Measurements from ENCODE around the gene IDUA. TPM values are rescaled to one million over a fixed set of nuclear protein-coding genes. Genes with fewer than 3 reads are reported as not detected.

IDUA gene
- polyA plus RNA-seq, 1 donor (not counting 4 experiments of a cell fraction or from before 2014, with no cell fraction given): 1.2 TPM

GRCh38 chr4:1031956-1032795 lies 45.3 kb downstream of the IDUA start:
- dilution Hi-C loops (cut with MboI; ENCODE audit: extremely low pct_ligation_motif_present, low sequenced_read_pairs): no loop called here
- Histone ChIP-seq H3K27me3 (ENCODE audit: control insufficient read depth, extremely low read depth, insufficient read depth, low read length) (peaks cover 45% of the 10 kb centered on the region), H3K4me3 (ENCODE audit: control insufficient read depth in 2 of 3, extremely low read depth in 1 of 3, insufficient read depth in 2 of 3, low read depth in 1 of 3, low read length in 3 of 3) (no peak overlapping the region), H2AFZ (ENCODE audit: control insufficient read depth, low read length) (no peak overlapping the region), H3K79me2 (ENCODE audit: control insufficient read depth, insufficient read depth, low read length) (no peaks in the 10 kb centered on the region), H3K4me2 (ENCODE audit: control insufficient read depth, extremely low read depth, insufficient read depth, low read depth, low read length) (no peak overlapping the region), H4K20me1 (ENCODE audit: control insufficient read depth, extremely low read depth, insufficient read depth, low read length) (no peaks in the 10 kb centered on the region), H3K9me1 (ENCODE audit: control insufficient read depth, extremely low read depth, insufficient read depth, low read length) (no peaks in the 10 kb centered on the region), H3K9ac (ENCODE audit: control insufficient read depth, extremely low read depth, insufficient read depth, low read length) (no peak overlapping the region), H3K4me1 (ENCODE audit: control insufficient read depth, extremely low read depth, insufficient read depth, low read length) (no peaks in the 10 kb centered on the region), H3K27ac (ENCODE audit: control insufficient read depth, insufficient read depth, low read length) (no peak overlapping the region), H3K9me3 (ENCODE audit: control insufficient read depth, low read depth, low read length) (no peaks in the 10 kb centered on the region), H3K36me3 (ENCODE audit: control insufficient read depth in 2 of 2, extremely low read depth in 1 of 2, insufficient read depth in 2 of 2, low read length in 2 of 2) (no peaks in the 10 kb centered on the region)
- TF ChIP-seq EZH2 (IDR thresholded peaks at IDR 0.05; ENCODE audit: low read length) (no peak), CTCF (optimal IDR thresholded peaks at IDR 0.05 in 1 of 3, IDR thresholded peaks at IDR 0.05 in 1 of 3, conservative IDR thresholded peaks at IDR 0.05 in 1 of 3; ENCODE audit: extremely low read depth in 1 of 3, insufficient read depth in 2 of 3, low read length in 3 of 3) (peak in 1 of 3 experiments; percentile 66)
- no peak for DNase-seq (ENCODE audit: low read depth, low spot score)
- no peak for FAIRE-seq

GRCh38 chr4:1032861-1033260 lies 46.0 kb downstream of the IDUA start:
- H3K4me2 ChIP-seq (ENCODE audit: control insufficient read depth, extremely low read depth, insufficient read depth, low read depth, low read length): no peak overlapping the region
- H2AFZ ChIP-seq (ENCODE audit: control insufficient read depth, low read length): no peak overlapping the region
- H3K36me3 ChIP-seq (ENCODE audit: control insufficient read depth in 2 of 2, extremely low read depth in 1 of 2, insufficient read depth in 2 of 2, low read length in 2 of 2): no peaks in the 10 kb centered on the region
- H3K4me3 ChIP-seq (ENCODE audit: control insufficient read depth in 2 of 3, extremely low read depth in 1 of 3, insufficient read depth in 2 of 3, low read depth in 1 of 3, low read length in 3 of 3): no peak overlapping the region
- H4K20me1 ChIP-seq (ENCODE audit: control insufficient read depth, extremely low read depth, insufficient read depth, low read length): no peaks in the 10 kb centered on the region
- H3K9ac ChIP-seq (ENCODE audit: control insufficient read depth, extremely low read depth, insufficient read depth, low read length): no peak overlapping the region
- no peaks in the 10 kb centered on the region for H3K9me1 ChIP-seq (ENCODE audit: control insufficient read depth, extremely low read depth, insufficient read depth, low read length)
- peaks cover 45% of the 10 kb centered on the region for H3K27me3 ChIP-seq (ENCODE audit: control insufficient read depth, extremely low read depth, insufficient read depth, low read length)
- DNase-seq (ENCODE audit: low read depth, low spot score) (no peak), FAIRE-seq (no peak)
- H3K27ac ChIP-seq (ENCODE audit: control insufficient read depth, insufficient read depth, low read length): no peak overlapping the region
- no peaks in the 10 kb centered on the region for H3K9me3 ChIP-seq (ENCODE audit: control insufficient read depth, low read depth, low read length)
- TF ChIP-seq EZH2 (IDR thresholded peaks at IDR 0.05; ENCODE audit: low read length) (no peak), CTCF (optimal IDR thresholded peaks at IDR 0.05 in 1 of 3, IDR thresholded peaks at IDR 0.05 in 1 of 3, conservative IDR thresholded peaks at IDR 0.05 in 1 of 3; ENCODE audit: extremely low read depth in 1 of 3, insufficient read depth in 2 of 3, low read length in 3 of 3) (no peak)
- H3K79me2 ChIP-seq (ENCODE audit: control insufficient read depth, insufficient read depth, low read length): no peaks in the 10 kb centered on the region
- H3K4me1 ChIP-seq (ENCODE audit: control insufficient read depth, extremely low read depth, insufficient read depth, low read length): no peaks in the 10 kb centered on the region
- dilution Hi-C loops (cut with MboI; ENCODE audit: extremely low pct_ligation_motif_present, low sequenced_read_pairs): no loop called here
